ENCODE data around the gene DLL3. TPM values are rescaled to one million over a fixed set of nuclear protein-coding genes. Genes with fewer than 3 reads are reported as not detected.

Gene DLL3
- total RNA-seq, 1 donor from 2014 or later, result 2.7 TPM

GRCh38 chr19:39555883-39556282, 57.1 kb downstream of the DLL3 start:
- no peak for DNase-seq (ENCODE audit: extremely low spot score, unreplicated experiment)
- Mint-ChIP-seq H3K36me3 (no peaks in the 10 kb centered on the region), H3K27ac (no peak overlapping the region), H3K4me1 (ENCODE audit: unreplicated experiment) (peaks cover 4% of the 10 kb centered on the region), H3K4me3 (no peak overlapping the region), H3K9me3 (no peaks in the 10 kb centered on the region), H3K27me3 (peaks cover 41% of the 10 kb centered on the region)
- TF ChIP-seq, protein P1, sequence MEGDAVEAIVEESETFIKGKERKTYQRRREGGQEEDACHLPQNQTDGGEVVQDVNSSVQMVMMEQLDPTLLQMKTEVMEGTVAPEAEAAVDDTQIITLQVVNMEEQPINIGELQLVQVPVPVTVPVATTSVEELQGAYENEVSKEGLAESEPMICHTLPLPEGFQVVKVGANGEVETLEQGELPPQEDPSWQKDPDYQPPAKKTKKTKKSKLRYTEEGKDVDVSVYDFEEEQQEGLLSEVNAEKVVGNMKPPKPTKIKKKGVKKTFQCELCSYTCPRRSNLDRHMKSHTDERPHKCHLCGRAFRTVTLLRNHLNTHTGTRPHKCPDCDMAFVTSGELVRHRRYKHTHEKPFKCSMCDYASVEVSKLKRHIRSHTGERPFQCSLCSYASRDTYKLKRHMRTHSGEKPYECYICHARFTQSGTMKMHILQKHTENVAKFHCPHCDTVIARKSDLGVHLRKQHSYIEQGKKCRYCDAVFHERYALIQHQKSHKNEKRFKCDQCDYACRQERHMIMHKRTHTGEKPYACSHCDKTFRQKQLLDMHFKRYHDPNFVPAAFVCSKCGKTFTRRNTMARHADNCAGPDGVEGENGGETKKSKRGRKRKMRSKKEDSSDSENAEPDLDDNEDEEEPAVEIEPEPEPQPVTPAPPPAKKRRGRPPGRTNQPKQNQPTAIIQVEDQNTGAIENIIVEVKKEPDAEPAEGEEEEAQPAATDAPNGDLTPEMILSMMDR (conservative IDR thresholded peaks at IDR 0.05), result no peak

Other genes with a start within 250 kb of the DLL3 start
- not detected in 2 replicates for gene IFNL2, start 230.6 kb upstream of the DLL3 start, total RNA-seq (ENCODE audit: low replicate concordance)
- not detected in 2 replicates for gene IFNL1, start 202.5 kb upstream of the DLL3 start, total RNA-seq (ENCODE audit: low replicate concordance)
- gene LRFN1, start 178.1 kb upstream of the DLL3 start, total RNA-seq (ENCODE audit: low replicate concordance), result 3.6 and 5.6 TPM in 2 replicates
- not detected in 2 replicates for gene GMFG, start 162.9 kb upstream of the DLL3 start, total RNA-seq (ENCODE audit: low replicate concordance)
- 116 and 123 TPM in 2 replicates for gene SAMD4B, start 156.5 kb upstream of the DLL3 start, total RNA-seq (ENCODE audit: low replicate concordance)
- 36.9 and 43.6 TPM in 2 replicates for gene PAF1, start 107.8 kb upstream of the DLL3 start, total RNA-seq (ENCODE audit: low replicate concordance)
- 37.3 and 40.8 TPM in 2 replicates for gene MED29, start 107.6 kb upstream of the DLL3 start, total RNA-seq (ENCODE audit: low replicate concordance)
- gene ZFP36, start 92.1 kb upstream of the DLL3 start, total RNA-seq (ENCODE audit: low replicate concordance), result 36.0 and 101 TPM in 2 replicates
- gene PLEKHG2, start 86.3 kb upstream of the DLL3 start, total RNA-seq (ENCODE audit: low replicate concordance), result 32.9 and 86.7 TPM in 2 replicates
- 2,174 and 2,175 TPM in 2 replicates for gene RPS16, start 63.0 kb upstream of the DLL3 start, total RNA-seq (ENCODE audit: low replicate concordance)
- 142 and 144 TPM in 2 replicates for gene SUPT5H, start 53.4 kb upstream of the DLL3 start, total RNA-seq (ENCODE audit: low replicate concordance)
- gene TIMM50, start 18.1 kb upstream of the DLL3 start, total RNA-seq (ENCODE audit: low replicate concordance), result 63.6 and 82.2 TPM in 2 replicates
- 1.1 TPM in 1 of 2 replicates, not detected in the other for gene SELENOV, start 16.2 kb downstream of the DLL3 start, total RNA-seq (ENCODE audit: low replicate concordance)
- gene EID2B, start 33.9 kb downstream of the DLL3 start, total RNA-seq (ENCODE audit: low replicate concordance), result 1.1 and 4.8 TPM in 2 replicates
- 15.3 and 19.2 TPM in 2 replicates for gene EID2, start 41.2 kb downstream of the DLL3 start, total RNA-seq (ENCODE audit: low replicate concordance)
- gene LGALS13, start 103.6 kb downstream of the DLL3 start, total RNA-seq (ENCODE audit: low replicate concordance), result not detected in 2 replicates
- gene LGALS16, start 157.0 kb downstream of the DLL3 start, total RNA-seq (ENCODE audit: low replicate concordance), result not detected in 2 replicates
- gene LGALS14, start 205.5 kb downstream of the DLL3 start, total RNA-seq (ENCODE audit: low replicate concordance), result 0.48 TPM in 1 of 2 replicates, not detected in the other
- gene CLC, start 239.1 kb downstream of the DLL3 start, total RNA-seq (ENCODE audit: low replicate concordance), result not detected in 2 replicates